Osteoblast (primary cell): ENCODE measurements around the gene CHST5. TPM values are rescaled to one million over a fixed set of nuclear protein-coding genes. Genes with fewer than 3 reads are reported as not detected.

Experiments used
- DNase-seq: peaks from one replicate; pipeline ENCODE4 v3.0.0; 2011; ENCODE audit warnings: low spot score, mixed read lengths; ENCODE audit not compliant: insufficient read length; ENCODE audit errors: missing footprints
- H2AFZ ChIP-seq: 2 replicates; pipeline ENCODE4 v1.6.0; 2011; ENCODE audit warnings: mild to moderate bottlenecking, low read length
- H3K27ac ChIP-seq: 2 replicates; pipeline ENCODE4 v1.5.1; 2011; ENCODE audit warnings: mild to moderate bottlenecking, low read depth, low read length, moderate library complexity
- H3K27me3 ChIP-seq: 2 replicates; pipeline ENCODE4 v1.6.0; 2012; ENCODE audit warnings: mild to moderate bottlenecking, control low read depth, inconsistent platforms, low read length, moderate library complexity; ENCODE audit not compliant: insufficient read depth
- H3K36me3 ChIP-seq: 2 replicates; pipeline ENCODE4 v1.5.1; 2011; ENCODE audit warnings: mild to moderate bottlenecking, low read length, control low read depth, moderate library complexity; ENCODE audit not compliant: insufficient read depth
- H3K4me1 ChIP-seq: 2 replicates; pipeline ENCODE4 v1.5.1; 2011; ENCODE audit warnings: mild to moderate bottlenecking, low read length, control low read depth, moderate library complexity; ENCODE audit not compliant: insufficient read depth
- H3K4me2 ChIP-seq: 2 replicates; pipeline ENCODE4 v1.6.0; 2011; ENCODE audit warnings: mild to moderate bottlenecking, low read length; ENCODE audit not compliant: insufficient read depth
- H3K4me3 ChIP-seq: fragments of 200-600 bp; sonication (generic); 3 replicates; pipeline ENCODE4 v1.5.1; 2012; ENCODE audit warnings: mild to moderate bottlenecking, low read length, inconsistent platforms; ENCODE audit not compliant: insufficient read depth
- H3K79me2 ChIP-seq: 2 replicates; pipeline ENCODE4 v1.6.0; 2012; ENCODE audit warnings: mild to moderate bottlenecking, low read length, control low read depth, inconsistent platforms; ENCODE audit not compliant: insufficient read depth
- H3K9me3 ChIP-seq: 2 replicates; pipeline ENCODE4 v1.5.1; 2011; ENCODE audit warnings: low read depth, low read length, control low read depth
- H4K20me1 ChIP-seq: 2 replicates; pipeline ENCODE4 v1.6.0; 2012; ENCODE audit warnings: mild to moderate bottlenecking, low read length, control low read depth; ENCODE audit not compliant: insufficient read depth
- CTCF ChIP-seq: IDR thresholded peaks from 2 replicates; pipeline ENCODE4 v1.5.1; 2011; ENCODE audit warnings: mild to moderate bottlenecking, low read depth, low read length, moderate library complexity; ENCODE audit errors: extremely low read depth
- total RNA-seq: library from RNA; depleted of rRNA; stranded (reverse); fragments of >200 nt; gene quantifications from 2 replicates; pipeline ENCODE4 v1.2.3, GENCODE V29; 2012

Gene CHST5
- total RNA-seq, 1 donor: not detected

- TF ChIP-seq CTCF: no peak
- H4K20me1 ChIP-seq: no peaks in the 10 kb centered on the region
- H3K4me3 ChIP-seq: peak within 1 kb of the TSS; percentile 61
- H3K79me2 ChIP-seq: no peaks in the 10 kb centered on the region
- H3K27ac ChIP-seq: no peak within 1 kb of the TSS
- no peaks in the 10 kb centered on the region for H3K36me3 ChIP-seq
- H3K9me3 ChIP-seq: no peaks in the 10 kb centered on the region
- peak; percentile 91 for DNase-seq
- no peaks in the 10 kb centered on the region for H3K4me1 ChIP-seq
- peak within 1 kb of the TSS; percentile 86 for H2AFZ ChIP-seq
- peaks cover 2% of the 10 kb centered on the region for H3K27me3 ChIP-seq
- H3K4me2 ChIP-seq: peak within 1 kb of the TSS; percentile 76
These were observed 40.7 kb downstream of the CHST5 start, which contains the start of gene CHST6 for GRCh38 chr16:75495076-75495674. CHST6 (minus strand) TSS chr16:75495441; CDS start chr16:75479828, 15,613 bp downstream.

GRCh38 chr16:75494661-75495075 lies 41.2 kb downstream of the CHST5 start:
- DNase-seq: no peak
- H3K36me3 ChIP-seq: no peaks in the 10 kb centered on the region
- peak overlapping the region; percentile 76 for H3K4me2 ChIP-seq
- H3K9me3 ChIP-seq: no peaks in the 10 kb centered on the region
- H2AFZ ChIP-seq: peak overlapping the region; percentile 86
- H3K4me1 ChIP-seq: no peaks in the 10 kb centered on the region
- H3K27ac ChIP-seq: no peak overlapping the region
- peak overlapping the region; percentile 61 for H3K4me3 ChIP-seq
- no peak for TF ChIP-seq CTCF
- peaks cover 2% of the 10 kb centered on the region for H3K27me3 ChIP-seq
- no peaks in the 10 kb centered on the region for H4K20me1 ChIP-seq
- no peaks in the 10 kb centered on the region for H3K79me2 ChIP-seq

GRCh38 chr16:75494184-75494583 lies 41.7 kb downstream of the CHST5 start:
- Histone ChIP-seq H3K4me3 (no peak overlapping the region), H3K4me2 (peak overlapping the region; percentile 76)
- no peak for TF ChIP-seq CTCF

GRCh38 chr16:75491876-75492275 lies 44.0 kb downstream of the CHST5 start:
- H3K79me2 ChIP-seq: no peaks in the 10 kb centered on the region
- H3K27me3 ChIP-seq: peaks cover 2% of the 10 kb centered on the region
- no peak overlapping the region for H3K4me2 ChIP-seq
- TF ChIP-seq CTCF: no peak
- no peak overlapping the region for H2AFZ ChIP-seq
- H4K20me1 ChIP-seq: no peaks in the 10 kb centered on the region
- DNase-seq: peak; percentile 86
- H3K4me3 ChIP-seq: no peak overlapping the region
- no peaks in the 10 kb centered on the region for H3K9me3 ChIP-seq
- H3K27ac ChIP-seq: no peak overlapping the region
- no peaks in the 10 kb centered on the region for H3K36me3 ChIP-seq
- no peaks in the 10 kb centered on the region for H3K4me1 ChIP-seq

More at GRCh38 chr16:75494184-75494583, 41.7 kb downstream of the CHST5 start:
- no peaks in the 10 kb centered on the region for H3K79me2 ChIP-seq
- H3K9me3 ChIP-seq: no peaks in the 10 kb centered on the region
- H2AFZ ChIP-seq: peak overlapping the region; percentile 86
- H3K27me3 ChIP-seq: peaks cover 2% of the 10 kb centered on the region
- no peaks in the 10 kb centered on the region for H3K4me1 ChIP-seq
- no peak for DNase-seq
- no peaks in the 10 kb centered on the region for H3K36me3 ChIP-seq
- no peak overlapping the region for H3K27ac ChIP-seq
- H4K20me1 ChIP-seq: no peaks in the 10 kb centered on the region
